ENCODE data around the gene CPNE5. TPM values are rescaled to one million over a fixed set of nuclear protein-coding genes. Genes with fewer than 3 reads are reported as not detected.

CPNE5 gene
- total and polyA plus RNA-seq, 2 donors (not counting 1 experiment from before 2014, with no cell fraction given): 0.02 TPM; not detected in 1

DNA sequence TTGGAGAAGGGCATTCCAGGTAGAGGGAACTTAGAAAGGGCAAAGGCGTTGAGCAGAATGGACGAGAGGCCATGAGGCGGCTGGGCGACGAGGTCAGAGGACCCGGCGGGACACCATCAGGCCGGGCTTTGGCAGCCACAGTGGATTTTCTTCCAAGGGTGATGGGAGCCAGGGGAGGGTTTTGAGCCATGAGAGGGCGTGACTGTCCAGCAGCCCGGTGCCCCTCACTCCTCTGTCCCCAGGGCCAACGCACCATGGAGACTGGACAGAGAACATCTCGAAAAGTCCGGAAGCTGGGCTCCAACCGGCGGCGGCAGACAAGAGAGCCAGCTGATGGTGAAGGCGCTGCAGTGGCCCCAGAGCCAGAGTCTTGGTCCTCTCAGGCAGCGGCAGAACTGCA, 135.3 kb downstream of the CPNE5 start:
- H4K20me1 ChIP-seq (ENCODE audit: control insufficient read depth, extremely low read depth, insufficient read depth, low read length): no peaks in the 10 kb centered on the region
- no peak for DNase-seq (ENCODE audit: low read depth in 2 of 2)
- TF ChIP-seq, protein P1, sequence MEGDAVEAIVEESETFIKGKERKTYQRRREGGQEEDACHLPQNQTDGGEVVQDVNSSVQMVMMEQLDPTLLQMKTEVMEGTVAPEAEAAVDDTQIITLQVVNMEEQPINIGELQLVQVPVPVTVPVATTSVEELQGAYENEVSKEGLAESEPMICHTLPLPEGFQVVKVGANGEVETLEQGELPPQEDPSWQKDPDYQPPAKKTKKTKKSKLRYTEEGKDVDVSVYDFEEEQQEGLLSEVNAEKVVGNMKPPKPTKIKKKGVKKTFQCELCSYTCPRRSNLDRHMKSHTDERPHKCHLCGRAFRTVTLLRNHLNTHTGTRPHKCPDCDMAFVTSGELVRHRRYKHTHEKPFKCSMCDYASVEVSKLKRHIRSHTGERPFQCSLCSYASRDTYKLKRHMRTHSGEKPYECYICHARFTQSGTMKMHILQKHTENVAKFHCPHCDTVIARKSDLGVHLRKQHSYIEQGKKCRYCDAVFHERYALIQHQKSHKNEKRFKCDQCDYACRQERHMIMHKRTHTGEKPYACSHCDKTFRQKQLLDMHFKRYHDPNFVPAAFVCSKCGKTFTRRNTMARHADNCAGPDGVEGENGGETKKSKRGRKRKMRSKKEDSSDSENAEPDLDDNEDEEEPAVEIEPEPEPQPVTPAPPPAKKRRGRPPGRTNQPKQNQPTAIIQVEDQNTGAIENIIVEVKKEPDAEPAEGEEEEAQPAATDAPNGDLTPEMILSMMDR (conservative IDR thresholded peaks at IDR 0.05 in 1 of 2, IDR thresholded peaks at IDR 0.05 in 1 of 2; ENCODE audit: low read depth in 1 of 2, low read length in 2 of 2): no peak
- TF ChIP-seq EZH2 (IDR thresholded peaks at IDR 0.05; ENCODE audit: low read length, missing control alignments): no peak
- no peaks in the 10 kb centered on the region for H3K79me2 ChIP-seq (ENCODE audit: control insufficient read depth, insufficient read depth, low read length)
- H3K4me1 ChIP-seq (ENCODE audit: control insufficient read depth, extremely low read depth, insufficient read depth, low read length): no peaks in the 10 kb centered on the region
- H2AFZ ChIP-seq (ENCODE audit: low read length): no peak overlapping the region
- H3K36me3 ChIP-seq (ENCODE audit: control insufficient read depth, insufficient read depth, low read length): no peaks in the 10 kb centered on the region
- H3K9ac ChIP-seq (ENCODE audit: insufficient read depth, low read length): no peak overlapping the region
- H3K27ac ChIP-seq (ENCODE audit: insufficient read depth, low read length): no peak overlapping the region
- no peak overlapping the region for H3K4me2 ChIP-seq (ENCODE audit: extremely low read depth, insufficient read depth, low read length)
- H3K9me3 ChIP-seq (ENCODE audit: control insufficient read depth, insufficient read depth, low read depth, low read length): no peaks in the 10 kb centered on the region
- peaks cover 7% of the 10 kb centered on the region for H3K27me3 ChIP-seq (ENCODE audit: control insufficient read depth, insufficient read depth, low read length)
- no peak overlapping the region for H3K4me3 ChIP-seq (replicated peaks in 1 of 4; ENCODE audit: control extremely low read depth in 1 of 4, insufficient read depth in 1 of 4, low read depth in 3 of 4, low read length in 4 of 4)

DNA sequence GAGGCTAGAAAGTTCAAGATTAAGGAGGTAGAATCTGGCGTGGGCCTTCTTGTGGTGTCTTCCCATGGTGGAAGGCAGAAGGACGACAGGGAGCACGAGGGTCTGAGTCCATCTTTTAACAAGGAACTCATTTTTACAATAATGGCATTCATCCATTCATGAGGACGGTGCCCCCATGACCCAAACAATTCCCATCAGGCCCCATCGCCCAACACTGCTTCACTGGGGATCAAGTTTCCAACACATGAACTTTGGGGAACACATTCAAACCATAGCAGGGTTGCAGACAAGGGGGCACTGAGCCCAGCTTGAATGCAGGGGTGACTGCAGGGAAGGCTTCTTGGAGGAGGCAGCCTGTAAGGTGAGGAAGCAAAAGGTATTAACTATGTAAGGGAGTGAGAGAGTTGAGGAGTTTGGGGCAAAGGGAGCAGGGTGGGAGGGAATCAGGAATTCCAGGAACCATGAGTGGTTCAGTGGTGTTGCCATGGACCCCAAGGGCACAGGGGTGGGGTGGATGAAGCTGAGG, 136.1 kb downstream of the CPNE5 start:
- Histone ChIP-seq H3K9ac (ENCODE audit: insufficient read depth, low read length) (no peak overlapping the region), H3K4me2 (ENCODE audit: extremely low read depth, insufficient read depth, low read length) (no peak overlapping the region)
- TF ChIP-seq, protein P1 (conservative IDR thresholded peaks at IDR 0.05 in 1 of 2, IDR thresholded peaks at IDR 0.05 in 1 of 2; ENCODE audit: low read depth in 1 of 2, low read length in 2 of 2): no peak
- TF ChIP-seq EZH2 (IDR thresholded peaks at IDR 0.05; ENCODE audit: low read length, missing control alignments): no peak

DNA sequence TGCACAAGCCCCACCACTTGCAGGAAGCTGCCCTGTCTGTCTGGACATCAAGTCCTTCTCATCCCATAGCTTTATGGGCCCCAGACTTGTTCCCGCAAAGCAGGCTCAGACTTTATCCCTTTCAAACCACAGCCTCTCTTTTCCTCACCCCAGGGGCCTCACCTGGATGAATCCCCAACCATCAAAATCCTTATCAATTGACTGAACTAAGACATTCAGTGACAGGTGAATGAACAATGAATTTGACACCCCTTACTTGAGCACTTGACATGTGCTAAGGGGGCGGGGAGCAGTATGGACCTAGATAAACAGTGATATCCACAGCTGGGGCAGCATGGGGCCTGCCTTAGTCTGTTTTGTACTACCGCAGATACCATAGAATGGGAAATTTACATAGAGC, 136.6 kb downstream of the CPNE5 start:
- no peak for DNase-seq (ENCODE audit: low read depth in 2 of 2)
- TF ChIP-seq, protein P1 (conservative IDR thresholded peaks at IDR 0.05 in 1 of 2, IDR thresholded peaks at IDR 0.05 in 1 of 2; ENCODE audit: low read depth in 1 of 2, low read length in 2 of 2): no peak
- no peak for TF ChIP-seq EZH2 (IDR thresholded peaks at IDR 0.05; ENCODE audit: low read length, missing control alignments)
- H3K27me3 ChIP-seq (ENCODE audit: control insufficient read depth, insufficient read depth, low read length): peaks cover 7% of the 10 kb centered on the region
- H3K9me3 ChIP-seq (ENCODE audit: control insufficient read depth, insufficient read depth, low read depth, low read length): no peaks in the 10 kb centered on the region
- no peak overlapping the region for H3K27ac ChIP-seq (ENCODE audit: insufficient read depth, low read length)
- no peaks in the 10 kb centered on the region for H3K79me2 ChIP-seq (ENCODE audit: control insufficient read depth, insufficient read depth, low read length)
- no peak overlapping the region for H3K9ac ChIP-seq (ENCODE audit: insufficient read depth, low read length)
- no peak overlapping the region for H3K4me3 ChIP-seq (replicated peaks in 1 of 4; ENCODE audit: control extremely low read depth in 1 of 4, insufficient read depth in 1 of 4, low read depth in 3 of 4, low read length in 4 of 4)
- H4K20me1 ChIP-seq (ENCODE audit: control insufficient read depth, extremely low read depth, insufficient read depth, low read length): no peaks in the 10 kb centered on the region
- no peak overlapping the region for H3K4me2 ChIP-seq (ENCODE audit: extremely low read depth, insufficient read depth, low read length)
- H3K36me3 ChIP-seq (ENCODE audit: control insufficient read depth, insufficient read depth, low read length): no peaks in the 10 kb centered on the region
- no peak overlapping the region for H2AFZ ChIP-seq (ENCODE audit: low read length)
- no peaks in the 10 kb centered on the region for H3K4me1 ChIP-seq (ENCODE audit: control insufficient read depth, extremely low read depth, insufficient read depth, low read length)

More for the DNA sequence above, 136.1 kb downstream of the CPNE5 start:
- Histone ChIP-seq H3K4me1 (ENCODE audit: control insufficient read depth, extremely low read depth, insufficient read depth, low read length) (no peaks in the 10 kb centered on the region), H3K9me3 (ENCODE audit: control insufficient read depth, insufficient read depth, low read depth, low read length) (no peaks in the 10 kb centered on the region), H3K27me3 (ENCODE audit: control insufficient read depth, insufficient read depth, low read length) (peaks cover 7% of the 10 kb centered on the region), H3K27ac (ENCODE audit: insufficient read depth, low read length) (no peak overlapping the region), H2AFZ (ENCODE audit: low read length) (no peak overlapping the region), H4K20me1 (ENCODE audit: control insufficient read depth, extremely low read depth, insufficient read depth, low read length) (no peaks in the 10 kb centered on the region), H3K79me2 (ENCODE audit: control insufficient read depth, insufficient read depth, low read length) (no peaks in the 10 kb centered on the region), H3K36me3 (ENCODE audit: control insufficient read depth, insufficient read depth, low read length) (no peaks in the 10 kb centered on the region), H3K4me3 (replicated peaks in 1 of 4; ENCODE audit: control extremely low read depth in 1 of 4, insufficient read depth in 1 of 4, low read depth in 3 of 4, low read length in 4 of 4) (no peak overlapping the region)
- DNase-seq (ENCODE audit: low read depth in 2 of 2): no peak
